GM19395 (cell line): ENCODE data around the gene ZNF839.
A peak's percentile ranks its signal among the peaks of the same experiment; 100 is the strongest.
"Not testable (repeated sequence)": the region's sequence is repeated elsewhere in the genome, so short reads cannot be mapped to it uniquely, and the experiment has no call there.

Experiments
- ATAC-seq: cut with Tn5 transposase; IDR thresholded peaks from one replicate; pipeline ENCODE4 v1.9.1; 2021; ENCODE audit warnings: mild to moderate bottlenecking, moderate library complexity; ENCODE audit not compliant: unreplicated experiment

Gene ZNF839

GRCh38 chr14:102333795-102334705, 14.5 kb downstream of the ZNF839 start:
- ATAC-seq: no peak

GRCh38 chr14:102335163-102335562, 15.6 kb downstream of the ZNF839 start:
- no peak for ATAC-seq

GRCh38 chr14:102338724-102339123, 19.2 kb downstream of the ZNF839 start:
- no peak for ATAC-seq

- ATAC-seq: no peak
Observed at GRCh38 chr14:102341566-102341965, 22.0 kb downstream of the ZNF839 start.

GRCh38 chr14:102342238-102342637, 22.7 kb downstream of the ZNF839 start:
- no peak for ATAC-seq

- ATAC-seq: no peak
Observed at GRCh38 chr14:102344084-102344483, 24.5 kb downstream of the ZNF839 start.

GRCh38 chr14:102344485-102344884, 24.9 kb downstream of the ZNF839 start:
- ATAC-seq: no peak

GRCh38 chr14:102345232-102345631, 25.7 kb downstream of the ZNF839 start:
- ATAC-seq: no peak

- no peak for ATAC-seq
Observed at GRCh38 chr14:102346645-102347044, 27.1 kb downstream of the ZNF839 start.

GRCh38 chr14:102348376-102348775, 28.8 kb downstream of the ZNF839 start:
- no peak for ATAC-seq

- ATAC-seq: no peak
Observed at GRCh38 chr14:102351023-102351422, 31.5 kb downstream of the ZNF839 start.

- not testable (repeated sequence) for ATAC-seq
Observed at GRCh38 chr14:102351593-102351992, 32.0 kb downstream of the ZNF839 start.

GRCh38 chr14:102352213-102352612, 32.7 kb downstream of the ZNF839 start:
- ATAC-seq: no peak

- no peak for ATAC-seq
Observed at GRCh38 chr14:102353126-102353619, 33.6 kb downstream of the ZNF839 start.

GRCh38 chr14:102356280-102356679, 36.7 kb downstream of the ZNF839 start:
- no peak for ATAC-seq

GRCh38 chr14:102359341-102359740, 39.8 kb downstream of the ZNF839 start:
- ATAC-seq: no peak

GRCh38 chr14:102360388-102360787, 40.8 kb downstream of the ZNF839 start:
- ATAC-seq: no peak

- ATAC-seq: peak; percentile 39
Observed at GRCh38 chr14:102362084-102362483, 42.5 kb downstream of the ZNF839 start.

GRCh38 chr14:102362545-102363181, 43.1 kb downstream of the ZNF839 start, which contains the start of the genes CINP and TECPR2:
Gene CINP, minus strand, starts transcription at chr14:102362890. Its CDS starts 39 bp downstream, at chr14:102362851.
Gene TECPR2, plus strand, starts transcription at chr14:102362941. Its CDS starts 13,781 bp downstream, at chr14:102376722.
- peak; percentile 86 for ATAC-seq

GRCh38 chr14:102363182-102363943, 43.8 kb downstream of the ZNF839 start:
- ATAC-seq: peak; percentile 31

- no peak for ATAC-seq
Observed at GRCh38 chr14:102370305-102370809, 50.8 kb downstream of the ZNF839 start.
